Liver (tissue), 9 donors: ENCODE data around the gene SNRNP27. TPM values are rescaled to one million over a fixed set of nuclear protein-coding genes. Genes with fewer than 3 reads are reported as not detected.
A peak's percentile ranks its signal among the peaks of the same experiment; 100 is the strongest.

ENCODE experiments used
- DNase-seq: peaks from one replicate; pipeline ENCODE4 v3.0.0-alpha.2; 2017; ENCODE audit warnings: low spot score
- H3K27ac ChIP-seq, 2 donors: one replicate each; pipeline ENCODE4 v1.7.0; 2013; ENCODE audit warnings: inconsistent platforms in 2 of 2, low read length in 2 of 2, control low read depth in 1 of 2, low read depth in 1 of 2, mild to moderate bottlenecking in 1 of 2
- H3K27me3 ChIP-seq, 4 donors: one replicate each; pipeline versions ENCODE4 v1.6.1 to v1.7.0; 2013; ENCODE audit warnings: low read length in 3 of 4, inconsistent platforms in 1 of 4, mild to moderate bottlenecking in 1 of 4, moderate library complexity in 1 of 4; ENCODE audit not compliant: control insufficient read depth in 4 of 4, insufficient read depth in 4 of 4
- H3K36me3 ChIP-seq, 4 donors: one replicate each; pipeline versions ENCODE4 v1.6.1 to v1.7.0; 2013; ENCODE audit warnings: low read length in 3 of 4, mild to moderate bottlenecking in 3 of 4, low read depth in 1 of 4, moderate library complexity in 1 of 4; ENCODE audit not compliant: control insufficient read depth in 4 of 4, insufficient read depth in 3 of 4
- H3K4me1 ChIP-seq, 4 donors: one replicate each; pipeline versions ENCODE4 v1.6.1 to v1.7.0; 2013; ENCODE audit warnings: low read length in 3 of 4, mild to moderate bottlenecking in 3 of 4, moderate library complexity in 1 of 4; ENCODE audit not compliant: control insufficient read depth in 4 of 4, insufficient read depth in 4 of 4
- H3K4me3 ChIP-seq, 3 donors: one replicate each; pipeline versions ENCODE4 v1.6.1 to v1.7.0; 2013; ENCODE audit warnings: low read length in 3 of 3, control low read depth in 1 of 3, low read depth in 1 of 3, mild to moderate bottlenecking in 1 of 3
- H3K9ac ChIP-seq, 2 donors: one replicate each; pipeline ENCODE4 v1.7.0; 2013; ENCODE audit warnings: low read length in 2 of 2, mild to moderate bottlenecking in 2 of 2, moderate library complexity in 2 of 2, control low read depth in 1 of 2, low read depth in 1 of 2
- H3K9me3 ChIP-seq, 4 donors: one replicate each; pipeline versions ENCODE4 v1.6.1 to v1.7.0; 2013; ENCODE audit warnings: low read length in 3 of 4; ENCODE audit not compliant: control insufficient read depth in 4 of 4
- ATF3 ChIP-seq: IDR thresholded peaks from 2 replicates; pipeline ENCODE4 v1.6.1; 2016; ENCODE audit warnings: antibody characterized with exemption
- CTCF ChIP-seq: fragments of 150-350 bp; IDR thresholded peaks from 2 replicates; pipeline ENCODE4 v1.5.1; 2017; ENCODE audit warnings: improper control_type of control experiment, low read depth, low read length; ENCODE audit not compliant: missing input control
- EGR1 ChIP-seq, 2 donors: IDR thresholded peaks; 2 replicates each; pipeline ENCODE4 v1.6.1; 2016 to 2018; ENCODE audit warnings: antibody characterized with exemption in 2 of 2, low read depth in 2 of 2
- FOXA1 ChIP-seq: IDR thresholded peaks from 2 replicates; pipeline ENCODE4 v1.6.1; 2016; ENCODE audit warnings: antibody characterized with exemption
- FOXA2 ChIP-seq: IDR thresholded peaks from 2 replicates; pipeline ENCODE4 v1.6.1; 2016; ENCODE audit warnings: antibody characterized with exemption
- GABPA ChIP-seq, 2 donors: IDR thresholded peaks in 1 of 2; conservative IDR thresholded peaks in 1 of 2; 2 replicates each; pipeline ENCODE4 v1.6.1; 2016; ENCODE audit warnings: antibody characterized with exemption in 2 of 2, mild to moderate bottlenecking in 1 of 2, moderate library complexity in 1 of 2
- HNF4A ChIP-seq, 2 donors: conservative IDR thresholded peaks; 2 replicates each; pipeline ENCODE4 v1.6.1; 2016; ENCODE audit warnings: antibody characterized with exemption in 2 of 2, mild to moderate bottlenecking in 2 of 2
- HNF4G ChIP-seq: IDR thresholded peaks from 2 replicates; pipeline ENCODE4 v1.6.1; 2016; ENCODE audit warnings: antibody characterized with exemption
- JUND ChIP-seq, 2 donors: IDR thresholded peaks; 2 replicates each; pipeline ENCODE4 v1.6.1; 2016; ENCODE audit warnings: antibody characterized with exemption in 2 of 2
- MAX ChIP-seq: IDR thresholded peaks from 2 replicates; pipeline ENCODE4 v1.6.1; 2016; ENCODE audit warnings: antibody characterized with exemption
- NR2F2 ChIP-seq: IDR thresholded peaks from 2 replicates; pipeline ENCODE4 v1.6.1; 2016; ENCODE audit warnings: antibody characterized with exemption
- RAD21 ChIP-seq, 2 donors: IDR thresholded peaks; 2 replicates each; pipeline ENCODE4 v1.6.1; 2016; ENCODE audit warnings: antibody characterized with exemption in 2 of 2, mild to moderate bottlenecking in 2 of 2
- REST ChIP-seq: IDR thresholded peaks from 2 replicates; pipeline ENCODE4 v1.6.1; 2016; ENCODE audit warnings: antibody characterized with exemption, mild to moderate bottlenecking
- RXRA ChIP-seq, 2 donors: IDR thresholded peaks; 2 replicates each; pipeline ENCODE4 v1.6.1; 2017 to 2018; ENCODE audit warnings: antibody characterized with exemption in 2 of 2, mild to moderate bottlenecking in 1 of 2
- SP1 ChIP-seq: IDR thresholded peaks from 2 replicates; pipeline ENCODE4 v1.6.1; 2018; ENCODE audit warnings: antibody characterized with exemption, mild to moderate bottlenecking
- TAF1 ChIP-seq: conservative IDR thresholded peaks from 2 replicates; pipeline ENCODE4 v1.6.1; 2016; ENCODE audit warnings: antibody characterized with exemption, mild to moderate bottlenecking
- YY1 ChIP-seq: IDR thresholded peaks from 2 replicates; pipeline ENCODE4 v1.6.1; 2016; ENCODE audit warnings: antibody characterized with exemption, mild to moderate bottlenecking
- ZBTB33 ChIP-seq: IDR thresholded peaks from 2 replicates; pipeline ENCODE4 v1.6.1; 2016; ENCODE audit warnings: antibody characterized with exemption
- WGBS: extraction: QIAGEN DNeasy Blood & Tissue Kit; methylation state at CpG from one replicate; pipeline ENCODE4 v1.1.7; 2013; 5-methylcytosine and 5-hydroxymethylcytosine counted together
- polyA plus RNA-seq, 2 donors: library from polyadenylated mRNA; stranded (reverse) in 1 of 2; unstranded in 1 of 2; fragments of 200-250 nt in 1 of 2; fragments of >200 nt in 1 of 2; fragmentation: Nextera tagmentation in 1 of 2; extraction: Ambion mirVana in 1 of 2; gene quantifications; one replicate each; pipeline versions ENCODE4 v1.2.1 to v1.2.3, GENCODE V29; 2013 to 2015
- total RNA-seq, 2 donors: library from RNA; depleted of rRNA; stranded (reverse); fragments of >200 nt; gene quantifications; one replicate each; pipeline ENCODE4 v1.2.3, GENCODE V29; 2014
- donor health status: healthy.
- donor health status: healthy.
- donor health status: healthy.
- donor health status: healthy.
- donor health status: healthy.

Gene SNRNP27
- total and polyA plus RNA-seq, 4 donors: 16.8 to 28.7 (median 20.0) TPM

GRCh38 chr2:69911985-69912563 lies 18.3 kb downstream of the SNRNP27 start:
- Histone ChIP-seq H3K9me3 (no peaks in the 10 kb centered on the region), H3K36me3 (peaks cover 0 to 23% (median 14%) of the 10 kb centered on the region in 4 donors), H3K4me3 (no peak overlapping the region), H3K9ac (no peak overlapping the region), H3K27me3 (no peaks in the 10 kb centered on the region), H3K27ac (peak overlapping the region; percentile 26 to 55), H3K4me1 (peaks cover 0 to 8% (median 4%) of the 10 kb centered on the region in 4 donors)
- DNase-seq: no peak
- 1% methylated on average over 2 of the region's 2 CpGs for WGBS
- no peak for TF ChIP-seq FOXA2
- peak; percentile 91 to 94 for TF ChIP-seq RAD21 (IDR thresholded peaks at IDR 0.05)
- no peak for TF ChIP-seq YY1
- no peak for TF ChIP-seq RXRA (IDR thresholded peaks at IDR 0.05)
- no peak for TF ChIP-seq ATF3
- TF ChIP-seq JUND (IDR thresholded peaks at IDR 0.05): no peak
- no peak for TF ChIP-seq GABPA (IDR thresholded peaks at IDR 0.05 in 1 of 2, conservative IDR thresholded peaks at IDR 0.05 in 1 of 2)
- TF ChIP-seq HNF4A (conservative IDR thresholded peaks at IDR 0.05): no peak
- no peak for TF ChIP-seq MAX
- TF ChIP-seq HNF4G: no peak
- no peak for TF ChIP-seq REST
- TF ChIP-seq CTCF: peak; percentile 57
- TF ChIP-seq EGR1 (IDR thresholded peaks at IDR 0.05; ENCODE audit: low read depth in 2 of 2): no peak
- no peak for TF ChIP-seq TAF1
- no peak for TF ChIP-seq FOXA1
- TF ChIP-seq SP1: no peak
- no peak for TF ChIP-seq NR2F2
- TF ChIP-seq ZBTB33: no peak
